Renal cortex interstitium (tissue), 11 donors: ENCODE data around the gene SLC6A4. TPM values are rescaled to one million over a fixed set of nuclear protein-coding genes. Genes with fewer than 3 reads are reported as not detected.
"Not testable (repeated sequence)": the region's sequence is repeated elsewhere in the genome, so short reads cannot be mapped to it uniquely, and the experiment has no call there.

Source experiments
- DNase-seq, 11 donors: peaks; one replicate each; pipeline ENCODE4 v3.0.0-alpha.2; 2013; ENCODE audit warnings: low read depth in 9 of 11, low spot score in 4 of 11; ENCODE audit errors: extremely low read depth in 1 of 11
- polyA plus RNA-seq, 3 donors: library from polyadenylated mRNA; unstranded; fragments of 120-200 nt; gene quantifications; one replicate each; pipeline ENCODE4 v1.2.1, GENCODE V29; 2013; ENCODE audit not compliant: insufficient read length in 3 of 3

Gene SLC6A4
- polyA plus RNA-seq, 3 donors: 0.64 to 1.3 (median 0.83) TPM

GRCh38 chr17:30225112-30225511, 10.4 kb downstream of the SLC6A4 start:
- no peak for DNase-seq

GRCh38 chr17:30224419-30224960, 11.0 kb downstream of the SLC6A4 start:
- no peak for DNase-seq

- DNase-seq: no peak
Measured at GRCh38 chr17:30222721-30223175, 12.7 kb downstream of the SLC6A4 start.

- DNase-seq: no peak
Measured at GRCh38 chr17:30222251-30222650, 13.2 kb downstream of the SLC6A4 start.

- no peak for DNase-seq
Measured at GRCh38 chr17:30221346-30221745, 14.2 kb downstream of the SLC6A4 start.

GRCh38 chr17:30220414-30220813, 15.1 kb downstream of the SLC6A4 start:
- no peak for DNase-seq

- DNase-seq: no peak
Measured at GRCh38 chr17:30219833-30220232, 15.7 kb downstream of the SLC6A4 start.

- no peak for DNase-seq
Measured at GRCh38 chr17:30219315-30219714, 16.2 kb downstream of the SLC6A4 start.

GRCh38 chr17:30218799-30219198, 16.7 kb downstream of the SLC6A4 start:
- no peak for DNase-seq

- no peak for DNase-seq
Measured at GRCh38 chr17:30217746-30218245, 17.7 kb downstream of the SLC6A4 start.

- no peak for DNase-seq
Measured at GRCh38 chr17:30217054-30217453, 18.4 kb downstream of the SLC6A4 start.

GRCh38 chr17:30212750-30213149, 22.7 kb downstream of the SLC6A4 start:
- DNase-seq: no peak

GRCh38 chr17:30211371-30211770, 24.1 kb downstream of the SLC6A4 start:
- no peak for DNase-seq

GRCh38 chr17:30210901-30211300, 24.6 kb downstream of the SLC6A4 start:
- DNase-seq: no peak

GRCh38 chr17:30210366-30210765, 25.1 kb downstream of the SLC6A4 start:
- DNase-seq: no peak

GRCh38 chr17:30209930-30210329, 25.6 kb downstream of the SLC6A4 start:
- DNase-seq: no peak

GRCh38 chr17:30208214-30208613, 27.3 kb downstream of the SLC6A4 start:
- no peak for DNase-seq

- no peak for DNase-seq
Measured at GRCh38 chr17:30207655-30208054, 27.8 kb downstream of the SLC6A4 start.

GRCh38 chr17:30203471-30203981, 32.0 kb downstream of the SLC6A4 start:
- no peak for DNase-seq

GRCh38 chr17:30200656-30201055, 34.8 kb downstream of the SLC6A4 start:
- not testable (repeated sequence) for DNase-seq

GRCh38 chr17:30200106-30200505, 35.4 kb downstream of the SLC6A4 start:
- no peak for DNase-seq
